Fibroblast of gingiva (primary cell): ENCODE measurements around the gene RBMS3.

Experiments
- DNase-seq: peaks from one replicate; pipeline ENCODE4 v3.0.0-alpha.2; 2011; ENCODE audit warnings: low read depth

The RBMS3 gene

DNA sequence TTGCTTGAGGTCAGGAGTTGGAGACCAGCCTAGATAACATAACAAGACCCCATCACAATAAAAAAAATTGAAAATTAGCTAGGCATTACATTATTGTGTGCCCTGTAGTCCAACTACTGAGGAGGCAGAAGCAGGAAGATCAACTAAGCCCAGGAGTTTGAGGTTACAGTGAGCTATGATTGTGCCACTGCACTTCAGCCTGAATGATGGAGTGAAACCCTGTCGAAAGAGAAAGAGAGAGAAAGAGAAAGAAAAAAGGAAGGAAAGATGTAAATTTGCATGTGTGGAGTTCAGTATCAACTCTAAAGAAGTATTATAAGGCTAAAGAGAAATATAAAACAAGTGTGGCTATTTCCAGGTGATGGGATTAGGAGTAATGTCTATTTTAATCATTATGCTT lies 661.4 kb downstream of the RBMS3 start:
- no peak for DNase-seq

GRCh38 chr3:29949131-29949530 lies 668.3 kb downstream of the RBMS3 start:
- no peak for DNase-seq

GRCh38 chr3:29949940-29950616 lies 669.2 kb downstream of the RBMS3 start:
- DNase-seq: no peak

- DNase-seq: no peak
Observed at GRCh38 chr3:29952431-29952830, 671.6 kb downstream of the RBMS3 start.

- DNase-seq: no peak
Observed at GRCh38 chr3:29955413-29955812, 674.5 kb downstream of the RBMS3 start.

- no peak for DNase-seq
Observed at GRCh38 chr3:29958816-29959215, 677.9 kb downstream of the RBMS3 start.

DNA sequence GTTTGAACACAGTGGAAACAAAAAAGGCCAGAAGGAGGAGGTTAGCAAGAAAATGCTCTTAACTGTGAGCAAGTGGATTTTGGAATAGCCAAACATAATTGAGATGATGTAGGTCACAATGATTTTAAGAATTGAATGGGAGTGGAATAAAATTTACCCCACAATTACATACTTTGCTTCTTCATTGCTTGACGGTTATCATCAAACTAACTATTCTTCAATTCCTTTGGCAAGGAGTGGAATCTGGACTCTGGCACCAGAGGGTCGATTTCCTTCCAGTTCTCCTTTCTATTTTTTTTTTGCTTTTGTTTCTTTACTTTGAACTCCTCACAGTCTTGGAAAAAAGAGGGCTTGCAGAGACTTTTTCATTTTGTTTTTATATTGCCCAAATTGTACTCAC lies 691.0 kb downstream of the RBMS3 start:
- no peak for DNase-seq

- DNase-seq: peak; percentile 72
Observed at GRCh38 chr3:29972320-29972993, 691.6 kb downstream of the RBMS3 start.

DNA sequence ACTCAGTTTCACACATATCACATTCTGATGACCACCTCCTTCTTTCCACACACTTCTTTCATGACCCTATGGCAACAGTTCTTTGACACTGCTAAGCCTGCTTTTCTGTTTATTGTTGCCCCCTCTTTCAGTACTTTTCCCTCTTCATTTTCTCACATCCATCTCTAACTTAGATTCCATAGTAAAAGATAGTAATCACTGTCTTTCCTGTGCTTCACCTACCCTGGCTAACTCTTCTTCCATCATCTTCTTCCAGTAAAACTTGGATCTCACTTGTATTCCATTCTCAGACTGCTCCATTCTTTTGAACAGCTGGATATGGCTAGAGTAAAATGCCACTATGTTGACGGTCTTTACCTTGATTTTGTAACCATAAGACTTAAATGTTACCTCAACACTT lies 692.9 kb downstream of the RBMS3 start:
- DNase-seq: no peak

GRCh38 chr3:29976871-29977270 lies 696.0 kb downstream of the RBMS3 start:
- no peak for DNase-seq

DNA sequence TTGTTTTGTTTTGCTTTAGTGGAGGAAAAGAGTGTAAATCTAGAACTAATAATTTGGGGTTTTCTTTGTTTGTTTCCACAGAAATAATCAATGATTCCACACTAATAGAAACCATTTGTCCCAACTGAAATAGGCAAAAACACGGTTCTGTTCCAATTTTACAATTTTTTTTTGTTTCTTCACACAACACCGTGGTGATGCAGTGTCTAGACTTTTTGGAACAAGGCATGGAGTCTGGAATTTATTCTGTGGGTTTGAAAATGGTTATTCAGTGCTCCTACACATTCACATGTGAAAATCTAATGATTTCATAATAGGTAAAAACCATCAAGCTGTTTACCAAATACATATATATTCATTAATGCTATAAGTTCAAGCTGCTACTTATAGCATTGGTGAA lies 696.5 kb downstream of the RBMS3 start:
- no peak for DNase-seq

DNA sequence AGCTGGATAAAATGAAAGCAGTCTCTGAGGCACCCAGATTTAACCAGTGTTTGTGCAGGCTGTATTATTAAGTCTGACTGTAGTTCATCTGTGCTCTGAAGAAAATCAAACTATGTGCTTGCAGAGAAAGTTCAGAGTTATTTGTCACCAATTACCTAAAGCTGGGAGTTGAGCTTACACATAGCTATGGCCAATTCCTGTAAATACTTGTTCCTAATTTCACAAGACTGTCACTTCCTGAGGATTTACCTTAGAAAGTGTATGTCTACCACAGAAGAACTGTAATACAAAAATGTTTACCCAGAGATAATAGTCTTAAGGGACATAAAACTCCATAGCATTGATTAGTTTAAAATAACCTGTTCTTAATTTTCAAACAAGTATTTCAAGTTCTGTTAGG lies 697.2 kb downstream of the RBMS3 start:
- DNase-seq: no peak

GRCh38 chr3:29991198-29991597 lies 710.3 kb downstream of the RBMS3 start:
- no peak for DNase-seq

GRCh38 chr3:30002797-30003196 lies 721.9 kb downstream of the RBMS3 start:
- peak; percentile 7 for DNase-seq

GRCh38 chr3:30003741-30004140 lies 722.9 kb downstream of the RBMS3 start:
- DNase-seq: no peak

- no peak for DNase-seq
Observed at GRCh38 chr3:30004481-30004880, 723.6 kb downstream of the RBMS3 start.

DNA sequence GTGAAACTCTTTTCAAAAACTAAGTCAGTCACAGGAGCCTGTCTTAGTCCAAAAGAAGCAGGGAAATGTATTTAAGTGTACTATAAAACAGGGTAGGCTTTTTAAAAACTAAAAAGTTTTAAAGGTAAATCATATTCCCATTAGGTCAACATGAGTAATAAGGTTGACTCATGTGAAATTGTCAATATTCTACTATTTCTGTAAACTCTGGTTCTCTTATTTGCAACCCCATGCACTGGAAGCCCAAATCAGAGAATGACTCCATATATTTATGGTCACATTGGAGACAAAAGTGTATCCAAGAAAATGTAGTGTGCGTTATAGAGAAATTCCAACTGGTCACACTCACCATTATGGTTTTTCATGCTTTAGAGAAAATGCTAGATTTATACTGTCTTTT lies 725.2 kb downstream of the RBMS3 start:
- DNase-seq: no peak

GRCh38 chr3:30007668-30008067 lies 726.8 kb downstream of the RBMS3 start:
- DNase-seq: no peak

DNA sequence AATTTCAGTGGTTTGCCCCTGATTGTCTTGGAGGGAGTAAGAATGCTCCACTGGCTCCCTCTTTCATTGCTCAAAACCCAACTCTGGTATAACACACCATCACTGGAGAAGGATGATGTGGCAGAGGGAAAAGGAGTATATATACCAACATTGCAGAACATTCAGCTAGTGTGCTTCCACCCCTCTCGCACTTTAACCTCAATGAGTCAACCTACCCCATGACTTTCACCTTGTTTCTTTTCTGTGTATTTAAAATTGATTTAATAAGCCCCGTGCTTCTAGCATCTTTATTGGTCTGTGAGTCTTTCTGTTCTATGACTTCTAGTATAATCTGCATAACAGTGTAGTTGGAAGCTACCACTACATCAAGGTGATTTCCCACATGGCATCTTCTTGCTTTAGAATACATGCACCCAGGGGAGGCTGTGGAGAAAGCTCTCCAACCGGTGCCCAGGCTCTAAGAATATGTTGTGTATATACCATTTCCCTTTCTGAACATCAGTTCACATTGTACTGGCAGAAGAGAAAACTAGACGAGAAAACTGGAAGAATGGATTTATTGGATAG lies 730.4 kb downstream of the RBMS3 start:
- no peak for DNase-seq

GRCh38 chr3:30012941-30013543 lies 732.2 kb downstream of the RBMS3 start:
- DNase-seq: peak; percentile 48

DNA sequence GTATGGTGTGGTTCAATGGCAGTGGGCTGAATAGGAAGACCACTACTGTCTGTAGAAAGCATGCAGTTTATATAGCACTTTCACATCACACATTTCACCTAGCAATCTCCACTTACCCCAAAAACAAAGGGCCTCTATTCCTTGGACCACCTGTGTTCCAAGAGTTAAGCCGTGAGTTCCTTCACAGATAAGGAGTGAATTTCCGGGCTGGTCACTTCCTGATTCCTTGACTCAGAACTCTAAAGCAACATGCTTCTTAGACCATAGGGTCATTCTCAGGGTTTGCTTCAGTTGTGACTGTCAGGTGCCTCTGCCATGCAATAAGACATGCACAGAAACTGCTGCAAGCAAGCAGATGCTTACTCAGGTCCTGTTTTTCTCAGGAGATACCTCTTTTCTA lies 737.0 kb downstream of the RBMS3 start:
- DNase-seq: no peak

- no peak for DNase-seq
Observed at GRCh38 chr3:30020380-30020779, 739.5 kb downstream of the RBMS3 start.

DNA sequence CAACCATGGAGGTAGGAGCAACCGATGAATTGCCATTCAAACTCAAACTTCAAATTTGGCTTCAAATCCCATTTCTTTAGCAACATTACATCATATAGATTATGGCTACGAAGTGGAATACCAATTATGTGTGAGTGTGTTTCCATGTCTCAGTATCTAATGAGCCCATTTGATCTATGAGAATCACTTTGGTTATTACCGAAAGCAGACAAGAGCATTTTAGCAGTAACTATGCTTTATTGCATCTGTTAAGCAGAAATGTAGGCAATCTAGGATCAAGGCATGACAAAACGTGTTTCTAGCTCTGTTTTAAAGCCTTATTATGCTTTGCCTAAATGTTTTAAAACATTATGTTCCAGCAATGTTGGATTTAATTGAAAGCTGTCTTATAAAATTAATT lies 743.6 kb downstream of the RBMS3 start:
- no peak for DNase-seq
